ENCODE measurements around the gene JCAD.
"Not testable (repeated sequence)": the region's sequence is repeated elsewhere in the genome, so short reads cannot be mapped to it uniquely, and the experiment has no call there.

JCAD gene

DNA sequence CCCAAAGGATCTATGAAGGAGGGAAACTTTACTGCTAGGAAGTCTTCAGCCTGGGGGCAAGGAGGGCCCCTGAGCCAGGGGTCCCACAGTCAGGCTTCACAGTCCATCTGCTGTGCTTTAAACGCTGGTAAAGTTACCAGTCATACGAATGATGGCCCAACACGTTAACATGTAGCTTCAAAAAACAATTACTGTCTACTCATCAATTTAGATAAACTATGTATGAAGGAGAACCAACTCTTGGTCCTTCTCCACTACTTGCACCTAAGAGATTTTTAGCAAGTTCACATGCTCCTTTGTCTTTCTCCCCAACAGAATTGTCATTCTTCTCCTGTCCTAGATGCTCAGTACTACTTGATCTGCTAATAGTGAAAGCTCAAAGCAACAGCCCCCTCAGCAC lies 16.6 kb downstream of the JCAD start:
- DNase-seq: no peak

DNA sequence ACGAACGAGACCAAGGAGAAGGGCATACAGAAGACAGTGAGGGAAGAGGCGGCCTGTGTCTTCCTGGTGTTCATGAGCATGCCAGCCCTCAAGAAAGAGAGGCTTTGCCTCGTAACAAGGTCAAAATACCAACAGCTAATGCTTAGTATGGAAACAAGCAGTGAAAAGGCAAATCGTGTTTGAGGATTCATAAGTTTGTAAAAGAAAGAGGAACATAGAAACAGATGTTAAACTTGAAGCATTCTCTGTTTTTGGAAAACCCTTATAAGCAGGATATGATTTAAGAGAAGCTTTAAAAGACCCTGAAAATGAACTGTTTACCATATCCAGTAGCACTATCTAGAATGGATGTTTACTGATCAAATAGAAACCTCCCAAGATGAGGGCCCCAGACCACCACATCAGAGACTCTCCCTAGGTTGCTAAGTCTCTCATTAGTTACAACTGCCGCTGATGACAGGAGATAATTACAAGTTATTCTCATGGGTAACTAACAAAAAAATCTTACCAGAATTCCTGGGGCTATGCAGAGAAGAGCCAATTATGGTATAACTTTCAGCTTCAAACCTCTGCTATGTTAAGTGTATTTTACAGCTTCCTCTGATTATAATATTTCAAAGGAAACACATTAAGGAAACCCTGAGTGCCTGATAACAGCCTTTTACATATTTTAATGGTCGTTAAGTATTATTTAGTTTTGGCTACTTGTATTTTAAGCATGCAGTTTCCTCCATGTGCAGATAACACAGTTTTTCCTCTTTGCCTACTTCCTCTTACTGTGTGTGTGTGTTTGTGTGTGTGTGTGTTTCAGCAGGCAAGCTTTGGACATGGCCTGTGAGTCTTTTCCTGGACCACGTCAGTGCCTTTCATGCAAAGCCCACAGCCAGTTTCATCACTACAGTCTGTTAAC lies 17.9 kb downstream of the JCAD start:
- no peak for DNase-seq

GRCh38 chr10:30040597-30040996 lies 18.8 kb downstream of the JCAD start:
- DNase-seq: no peak

GRCh38 chr10:30039988-30040387 lies 19.4 kb downstream of the JCAD start:
- no peak for DNase-seq

DNA sequence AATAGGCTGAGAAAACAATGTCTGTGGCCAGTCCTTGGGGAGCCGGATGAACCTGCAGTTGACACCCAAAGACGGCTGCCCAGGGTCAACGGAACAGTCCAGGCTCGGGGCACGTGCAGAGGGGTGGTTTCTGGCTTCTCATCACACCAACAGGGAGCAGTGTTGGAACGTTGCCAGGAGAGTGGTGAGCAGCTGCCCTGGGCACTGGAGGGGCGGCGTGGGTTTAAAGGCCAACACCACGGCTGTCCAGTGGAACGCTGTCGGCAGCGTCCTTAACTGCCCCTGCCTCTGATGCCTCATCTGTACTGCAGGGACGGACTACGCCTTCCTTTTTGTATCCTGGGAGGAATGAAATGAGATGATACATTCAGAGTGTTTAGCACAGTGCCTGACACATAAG lies 19.8 kb downstream of the JCAD start:
- DNase-seq: no peak

DNA sequence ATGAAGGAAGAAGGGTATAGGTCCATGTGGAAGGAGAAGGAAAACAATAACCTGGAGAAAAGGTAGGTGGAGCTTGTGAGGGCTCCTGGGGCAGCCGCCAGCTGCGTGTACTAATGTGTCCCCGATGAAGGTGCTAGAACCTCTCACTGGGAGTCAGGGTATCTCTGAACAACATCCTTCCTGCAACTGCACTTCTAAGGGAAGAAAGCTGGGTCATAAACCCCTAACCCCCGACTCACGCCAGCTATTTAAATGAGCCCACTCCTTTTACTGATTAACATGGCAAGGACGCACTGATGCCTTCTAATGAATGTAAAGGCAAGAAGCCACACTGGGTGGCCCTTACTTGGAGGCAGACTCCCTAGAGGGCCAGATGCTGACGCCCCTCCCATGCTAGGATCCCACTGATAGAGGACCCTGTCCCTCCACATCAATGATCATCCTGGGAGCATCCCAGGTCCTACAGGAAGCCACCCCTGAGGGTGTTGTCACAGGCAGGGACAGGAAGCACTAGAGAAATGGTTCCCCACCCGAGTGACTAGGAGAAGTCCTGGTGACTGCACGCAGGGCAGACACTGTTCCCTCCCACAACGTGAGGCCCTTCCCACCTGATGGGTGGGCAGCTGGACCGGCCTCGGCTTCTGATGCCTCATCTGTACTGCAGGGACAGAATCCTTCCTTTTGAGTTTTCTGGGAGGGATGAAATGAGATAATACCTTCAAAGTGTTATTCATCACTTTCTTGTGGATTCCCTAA lies 20.4 kb downstream of the JCAD start:
- no peak for DNase-seq

DNA sequence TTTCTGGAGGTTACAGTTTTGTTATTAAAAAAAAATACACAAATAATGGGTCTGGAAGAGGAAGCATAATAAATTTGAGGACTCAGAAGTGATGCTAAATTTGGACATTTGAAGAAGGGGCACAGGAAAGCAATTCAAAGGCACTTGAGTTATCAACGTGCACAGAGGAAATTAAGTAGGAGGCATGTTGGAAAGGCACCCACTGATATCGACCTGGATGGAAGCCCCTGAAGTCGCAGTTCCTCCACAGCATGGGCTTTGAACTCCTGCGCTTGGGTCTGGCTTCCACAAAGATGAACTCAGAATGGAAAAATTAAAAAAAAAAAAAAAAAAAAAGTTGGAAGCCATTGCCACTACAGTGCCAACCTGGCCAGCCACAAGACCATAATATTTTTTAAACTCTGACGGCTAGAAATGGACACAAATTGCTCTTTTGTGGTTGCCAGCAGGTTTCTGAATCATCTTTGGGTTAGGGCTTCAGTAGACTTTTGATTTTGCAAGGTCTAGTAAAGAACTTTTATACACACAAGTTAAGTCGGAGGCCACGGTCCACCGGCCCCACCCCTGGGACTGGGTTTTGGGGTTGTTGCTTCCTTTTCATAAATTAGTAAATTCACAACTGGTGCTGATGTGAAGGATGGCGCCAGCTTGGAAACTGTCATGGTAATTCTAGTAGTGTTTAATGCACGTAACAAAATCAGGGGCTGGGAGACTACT lies 21.6 kb downstream of the JCAD start:
- DNase-seq: no peak

DNA sequence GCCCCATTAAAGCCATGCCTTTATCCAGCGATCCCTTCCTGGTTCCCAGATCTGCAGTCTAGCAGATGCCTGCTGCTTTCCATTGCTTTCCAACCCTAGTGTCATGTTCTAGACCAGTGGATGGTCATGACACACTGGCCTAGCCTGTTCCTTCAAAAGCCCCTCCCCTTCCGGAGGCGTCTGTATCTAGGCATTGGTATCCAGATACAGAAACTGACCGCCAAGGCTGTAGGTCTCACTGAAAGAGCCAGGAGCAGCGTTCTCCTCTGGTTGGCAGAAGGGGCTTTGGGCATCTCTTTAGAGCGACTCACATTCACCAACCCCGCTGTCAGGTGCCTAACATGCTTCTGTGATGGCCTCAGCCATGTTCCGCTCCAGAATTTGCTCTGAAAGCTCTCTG lies 22.6 kb downstream of the JCAD start:
- no peak for DNase-seq

GRCh38 chr10:30036341-30036740 lies 23.0 kb downstream of the JCAD start:
- DNase-seq: no peak

DNA sequence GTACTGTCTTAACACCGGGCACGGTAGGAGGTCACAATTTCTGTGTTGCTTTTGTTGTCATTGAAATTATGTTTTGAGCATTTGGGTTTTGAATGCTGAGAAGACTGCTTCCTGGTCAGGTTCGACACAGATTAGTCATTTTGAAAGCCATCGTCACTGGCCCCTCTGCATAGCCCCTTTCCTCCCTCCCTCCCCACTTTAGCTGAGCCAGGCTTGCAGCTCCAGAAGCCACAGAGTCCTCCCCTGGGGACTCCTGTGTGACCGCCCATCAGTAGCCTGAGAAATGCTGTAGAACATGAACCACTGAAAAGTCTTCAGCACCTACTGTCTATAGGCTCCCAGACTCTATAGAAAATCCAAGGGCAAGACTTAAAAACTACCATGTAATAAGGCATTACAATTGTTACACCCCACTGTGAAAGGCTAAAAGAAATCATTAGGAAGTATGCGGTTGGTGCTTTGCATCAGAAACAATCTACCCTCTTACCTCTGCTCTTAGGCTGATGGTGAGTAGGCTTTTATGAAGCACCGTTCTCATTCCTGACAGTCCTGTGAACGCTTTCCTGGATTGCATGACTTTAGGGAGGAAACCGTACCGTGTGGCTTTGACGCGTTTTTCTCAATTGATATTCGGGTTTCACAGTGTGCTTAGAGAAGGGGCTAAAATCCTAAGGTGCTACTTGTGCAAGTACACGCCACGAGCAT lies 24.8 kb downstream of the JCAD start:
- no peak for DNase-seq

GRCh38 chr10:30032125-30032524 lies 27.3 kb downstream of the JCAD start:
- DNase-seq: no peak

DNA sequence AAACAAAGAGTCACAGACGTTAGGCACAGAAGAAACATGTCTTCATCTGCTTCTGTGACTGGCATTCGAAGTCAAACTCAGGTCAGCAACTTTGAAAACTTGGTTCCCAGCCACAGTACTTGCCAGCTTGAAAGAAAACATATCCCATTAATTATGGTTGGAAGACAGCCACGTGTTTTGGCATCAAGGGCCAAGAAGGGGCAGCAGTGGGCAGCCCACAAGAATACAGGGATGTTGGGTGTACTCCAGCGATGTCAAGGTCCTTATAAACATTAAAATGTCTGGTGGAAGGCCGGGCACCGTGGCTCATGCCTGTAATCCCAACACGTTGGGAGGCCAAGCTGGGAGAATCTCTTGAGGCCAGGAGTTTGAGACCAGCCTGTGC lies 29.5 kb downstream of the JCAD start:
- DNase-seq: no peak

GRCh38 chr10:30029164-30029871 lies 30.1 kb downstream of the JCAD start:
- no peak for DNase-seq

DNA sequence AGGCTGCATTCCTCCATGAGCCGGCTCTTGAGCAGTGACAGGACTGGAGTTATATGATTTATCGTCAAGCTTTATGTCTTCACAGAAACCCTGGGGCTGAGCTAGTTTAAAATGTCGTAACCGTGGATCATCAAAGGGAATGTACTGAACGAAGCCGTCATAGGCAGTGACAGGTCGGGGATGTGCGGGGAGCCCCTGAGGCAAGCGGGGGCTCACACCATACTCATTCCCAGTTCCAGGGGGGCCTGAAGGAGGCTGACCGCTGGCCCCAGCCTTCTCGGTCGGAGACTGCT lies 30.7 kb downstream of the JCAD start:
- DNase-seq: no peak

DNA sequence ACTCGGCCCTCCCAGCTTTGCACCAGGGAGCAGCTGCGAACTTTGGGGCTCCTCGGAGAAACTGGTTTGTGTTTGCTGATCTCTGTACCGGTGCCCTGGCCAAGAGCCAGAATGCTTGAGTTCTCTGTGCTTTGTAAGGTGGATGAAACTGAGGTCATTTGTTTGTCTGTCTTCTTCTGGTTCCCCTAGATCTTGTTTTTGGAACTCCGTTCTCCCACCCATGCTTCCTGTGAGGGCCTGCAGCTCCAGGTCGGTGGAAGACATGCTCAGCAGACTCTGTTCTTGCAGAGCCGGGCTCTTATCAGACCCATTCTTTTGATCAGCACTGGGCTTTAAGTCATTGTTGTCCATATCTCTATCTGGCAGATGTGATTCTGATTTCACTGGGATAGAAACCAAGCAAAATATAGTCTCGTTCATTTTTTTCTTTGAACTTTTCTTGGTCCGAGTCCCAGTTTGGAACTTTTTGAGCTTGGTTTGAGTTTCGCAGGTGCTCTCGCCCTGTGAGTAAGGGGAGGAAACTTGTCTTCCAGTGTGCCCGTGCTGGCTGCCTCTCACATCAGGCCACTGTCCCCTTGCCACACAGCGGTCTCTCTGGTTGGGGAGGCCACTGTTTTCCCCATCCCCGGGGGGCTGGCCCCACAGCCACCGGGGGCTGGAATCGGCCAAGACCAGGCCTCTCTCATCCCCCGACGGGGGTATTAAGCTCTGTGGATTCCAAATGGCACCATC lies 31.2 kb downstream of the JCAD start:
- no peak for DNase-seq

DNA sequence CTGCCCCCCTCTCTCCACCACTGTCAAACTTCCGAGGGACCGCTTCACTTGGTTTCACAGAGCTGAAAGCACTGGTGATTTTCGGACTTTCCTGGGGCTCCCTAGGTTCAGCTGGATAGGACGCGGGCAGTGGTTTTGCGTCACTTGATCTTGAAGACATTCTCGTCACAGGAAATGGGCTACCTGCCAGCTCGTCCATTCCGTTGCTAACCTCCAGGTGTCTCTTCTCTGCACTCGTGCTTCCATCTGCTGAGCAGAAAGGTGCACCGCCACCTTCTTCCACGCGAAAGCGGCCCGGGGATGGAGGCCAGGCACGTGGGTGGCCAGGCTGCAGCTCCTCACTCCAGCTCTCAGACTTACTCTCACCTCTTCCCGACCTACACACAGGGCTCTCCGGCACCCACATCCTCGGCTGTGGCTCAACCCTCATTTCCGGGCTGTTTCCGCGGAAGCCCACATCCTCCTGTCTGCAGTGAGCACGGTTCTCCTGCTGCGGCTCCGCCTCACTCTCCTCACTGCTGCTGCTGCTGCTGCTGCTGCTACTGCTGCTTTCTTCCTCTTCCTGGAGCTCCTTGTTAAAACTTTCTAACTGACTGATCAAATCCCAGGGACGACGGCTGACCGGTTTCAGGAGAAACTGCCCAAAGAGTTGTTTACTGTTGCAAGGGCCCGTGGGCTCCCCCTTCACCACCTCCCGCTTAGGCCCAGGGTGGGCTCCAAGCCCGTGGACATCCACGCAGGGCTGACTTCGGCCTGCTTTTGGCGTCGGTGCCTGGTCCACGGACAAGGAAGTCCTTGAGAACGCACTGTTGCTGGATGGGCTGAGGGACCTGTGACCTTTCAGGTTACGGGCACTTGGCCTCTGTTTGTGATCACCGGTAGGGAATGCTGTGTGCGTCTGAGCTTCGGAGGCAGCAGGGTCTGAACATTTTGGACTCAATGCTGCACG lies 32.1 kb downstream of the JCAD start:
- DNase-seq: no peak

- DNase-seq: no peak
These were observed 32.8 kb downstream of the JCAD start for GRCh38 chr10:30026578-30026977.

DNA sequence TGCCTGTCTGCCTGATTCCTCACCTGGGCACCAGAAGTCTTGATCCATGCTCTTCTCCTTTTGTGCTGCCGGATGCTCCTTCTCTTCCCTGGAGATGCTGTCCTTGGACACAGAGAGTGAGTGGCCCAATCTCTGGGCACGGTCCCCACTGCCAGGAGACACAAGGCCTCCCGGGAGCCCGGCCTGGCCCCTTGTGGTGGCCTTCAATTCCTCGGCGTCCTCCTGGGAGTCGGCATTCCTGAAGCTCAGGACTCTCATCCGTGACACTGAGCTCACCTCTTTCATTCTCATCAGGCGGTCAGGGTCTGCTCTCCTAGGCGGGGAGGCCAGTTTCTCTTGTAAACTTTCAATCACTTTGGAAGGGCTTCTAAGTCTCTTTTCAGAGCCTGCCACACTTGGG lies 33.3 kb downstream of the JCAD start:
- DNase-seq: no peak

DNA sequence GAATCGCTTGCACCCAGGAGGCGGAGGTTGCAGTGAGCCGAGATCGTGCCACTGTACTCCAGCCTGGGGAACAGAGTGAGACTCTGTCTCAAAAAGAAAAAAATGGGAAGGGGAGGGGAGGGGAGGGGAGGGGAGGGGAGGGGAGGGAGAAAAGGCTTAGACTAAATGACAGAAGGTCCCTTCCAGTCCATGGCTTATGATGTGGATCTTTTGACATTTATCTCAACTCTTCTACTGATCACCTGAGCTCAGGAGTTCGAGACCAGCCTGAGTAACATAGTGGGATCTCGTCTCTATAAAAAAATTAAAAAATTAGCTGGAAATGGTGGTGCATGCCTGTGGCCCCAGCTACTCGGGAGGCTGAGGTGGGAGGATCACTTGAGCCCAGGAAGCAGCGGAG lies 34.0 kb downstream of the JCAD start:
- not testable (repeated sequence) for DNase-seq

- DNase-seq: no peak
These were observed 36.8 kb downstream of the JCAD start for GRCh38 chr10:30022590-30022989.

DNA sequence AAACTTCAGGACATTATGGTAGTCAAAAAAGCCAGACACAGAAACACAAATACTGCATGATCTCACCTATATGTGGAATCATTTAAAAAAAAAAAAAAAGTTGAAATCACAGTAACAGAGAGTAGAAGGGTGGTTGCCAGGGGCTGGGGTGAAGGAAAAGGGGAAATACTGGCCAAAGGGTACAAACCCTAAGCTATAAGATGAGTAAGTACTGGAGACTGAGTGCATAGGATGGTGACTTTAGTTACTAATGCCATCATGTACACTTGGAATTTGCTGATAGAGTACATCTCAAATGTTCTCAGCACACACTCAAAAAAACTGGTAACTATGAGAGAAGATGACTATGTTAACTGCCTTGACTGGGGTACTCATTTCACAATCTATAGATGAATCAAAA lies 39.9 kb downstream of the JCAD start:
- DNase-seq: no peak
